Neural progenitor cell (in vitro differentiated cells): ENCODE measurements around the gene CD4. TPM values are rescaled to one million over a fixed set of nuclear protein-coding genes. Genes with fewer than 3 reads are reported as not detected.

Source experiments
- DNase-seq: peaks from one replicate; pipeline ENCODE4 v3.0.0-alpha.2; 2016; ENCODE audit warnings: low spot score
- H2AFZ ChIP-seq: fragments of 200-600 bp; sonication (generic); replicated peaks from 2 replicates; pipeline ENCODE4 v1.6.1; 2016; ENCODE audit warnings: antibody characterized with exemption
- H3F3A ChIP-seq: fragments of 200-600 bp; sonication (generic); 2 replicates; pipeline ENCODE4 v1.6.1; 2016; ENCODE audit warnings: antibody characterized with exemption, low read depth
- H3K27ac ChIP-seq: fragments of 200-600 bp; sonication (generic); 2 replicates; pipeline ENCODE4 v1.5.1; 2016; ENCODE audit warnings: mild to moderate bottlenecking
- H3K27me3 ChIP-seq: fragments of 200-600 bp; sonication (generic); 2 replicates; pipeline ENCODE4 v1.6.1; 2016; ENCODE audit warnings: mild to moderate bottlenecking, moderate library complexity
- H3K36me3 ChIP-seq: fragments of 200-600 bp; sonication (generic); 2 replicates; pipeline ENCODE4 v1.5.1; 2016
- H3K4me1 ChIP-seq: fragments of 200-600 bp; sonication (generic); 2 replicates; pipeline ENCODE4 v1.6.1; 2016; ENCODE audit warnings: mixed run types
- H3K4me2 ChIP-seq: fragments of 200-600 bp; sonication (generic); 2 replicates; pipeline ENCODE4 v1.6.1; 2016
- H3K4me3 ChIP-seq: fragments of 200-600 bp; sonication (generic); 2 replicates; pipeline ENCODE4 v1.5.1; 2016
- H3K79me2 ChIP-seq: fragments of 200-600 bp; sonication (generic); 2 replicates; pipeline ENCODE4 v1.6.1; 2016; ENCODE audit warnings: low read depth
- H3K9ac ChIP-seq: fragments of 200-600 bp; sonication (generic); 2 replicates; pipeline ENCODE4 v1.6.1; 2016
- H3K9me3 ChIP-seq: fragments of 200-600 bp; sonication (generic); 2 replicates; pipeline ENCODE4 v1.5.1; 2016; ENCODE audit warnings: low read depth
- H4K20me1 ChIP-seq: fragments of 200-600 bp; sonication (generic); 2 replicates; pipeline ENCODE4 v1.6.1; 2016; ENCODE audit warnings: low read depth
- H3K27ac Mint-ChIP-seq: 3 replicates; pipeline ENCODE4 v1.8.0; 2021; ENCODE audit warnings: mixed read lengths
- H3K27me3 Mint-ChIP-seq: 2 replicates; pipeline ENCODE4 v1.8.0; 2022; ENCODE audit warnings: low read depth, mild to moderate bottlenecking, inconsistent platforms, moderate library complexity, mixed read lengths; ENCODE audit not compliant: insufficient read depth
- H3K36me3 Mint-ChIP-seq: 3 replicates; pipeline ENCODE4 v1.8.0; 2021; ENCODE audit warnings: mixed read lengths
- H3K4me1 Mint-ChIP-seq: 3 replicates; pipeline ENCODE4 v1.8.0; 2021; ENCODE audit warnings: mixed read lengths
- H3K4me3 Mint-ChIP-seq: 3 replicates; pipeline ENCODE4 v1.8.0; 2021; ENCODE audit warnings: mild to moderate bottlenecking, moderate library complexity, mixed read lengths
- H3K9me3 Mint-ChIP-seq: 3 replicates; pipeline ENCODE4 v1.8.0; 2020; ENCODE audit warnings: mixed read lengths
- EZH2 ChIP-seq: fragments of 200-600 bp; sonication (generic); IDR thresholded peaks from 2 replicates; pipeline ENCODE4 v1.6.1; 2017; ENCODE audit warnings: antibody characterized with exemption, mild to moderate bottlenecking, moderate library complexity
- EZH2phosphoT487 ChIP-seq: fragments of 200-600 bp; sonication (generic); IDR thresholded peaks from 2 replicates; pipeline ENCODE4 v1.6.1; 2017; ENCODE audit warnings: antibody characterized with exemption
- total RNA-seq: library from RNA; depleted of rRNA; stranded (reverse); fragments of >200 nt; gene quantifications from 2 replicates; pipeline ENCODE4 v1.2.3, GENCODE V29; 2015; ENCODE audit warnings: low replicate concordance
- TF ChIP-seq, protein P1 (sequence below): fragments of 200-600 bp; sonication (generic); IDR thresholded peaks from 2 replicates; pipeline ENCODE4 v1.5.1; 2017; ENCODE audit warnings: antibody characterized with exemption, mild to moderate bottlenecking

CD4 gene
- total RNA-seq, 1 donor from 2014 or later: 2.5 TPM

DNA sequence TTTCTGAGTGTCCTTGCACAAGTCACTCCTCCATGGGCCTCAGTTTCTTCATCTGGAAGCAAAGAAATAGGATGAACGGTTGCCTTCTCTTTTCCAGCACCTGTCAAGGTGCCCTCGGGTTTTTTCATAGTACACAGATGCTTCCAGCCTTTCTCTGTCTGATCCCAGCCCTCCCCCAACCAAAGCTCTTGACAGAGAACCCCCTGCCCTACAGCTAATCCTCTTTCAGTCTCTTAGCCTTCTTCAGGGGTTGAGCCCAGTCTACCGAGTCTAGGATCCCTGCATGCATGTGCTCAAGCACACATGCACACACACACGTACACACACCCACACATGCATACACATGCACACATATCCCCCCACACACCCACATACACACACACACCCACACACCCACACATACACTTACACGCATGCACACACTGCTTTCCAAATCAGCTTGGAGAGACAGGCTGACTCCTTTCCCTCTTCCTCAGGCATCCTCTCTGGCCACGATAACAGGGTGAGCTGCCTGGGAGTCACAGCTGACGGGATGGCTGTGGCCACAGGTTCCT is 57.1 kb downstream of the CD4 start:
- no peak overlapping the region for H3K27ac Mint-ChIP-seq
- Histone ChIP-seq H3K9ac (no peak overlapping the region), H2AFZ (no peak overlapping the region), H3F3A (peaks cover 43% of the 10 kb centered on the region), H3K27me3 (no peaks in the 10 kb centered on the region), H3K36me3 (no peaks in the 10 kb centered on the region), H4K20me1 (peaks cover 25% of the 10 kb centered on the region), H3K27ac (no peak overlapping the region), H3K79me2 (peaks cover 25% of the 10 kb centered on the region), H3K4me1 (peaks cover 12% of the 10 kb centered on the region), H3K4me3 (no peak overlapping the region), H3K4me2 (no peak overlapping the region), H3K9me3 (no peaks in the 10 kb centered on the region)
- peaks cover 11% of the 10 kb centered on the region for H3K27me3 Mint-ChIP-seq
- no peak for DNase-seq
- peaks cover 48% of the 10 kb centered on the region for H3K36me3 Mint-ChIP-seq
- H3K4me1 Mint-ChIP-seq: peaks cover 40% of the 10 kb centered on the region
- no peaks in the 10 kb centered on the region for H3K9me3 Mint-ChIP-seq
- peak overlapping the region; percentile 2 for H3K4me3 Mint-ChIP-seq
- no peak for TF ChIP-seq EZH2phosphoT487
- TF ChIP-seq, protein P1, sequence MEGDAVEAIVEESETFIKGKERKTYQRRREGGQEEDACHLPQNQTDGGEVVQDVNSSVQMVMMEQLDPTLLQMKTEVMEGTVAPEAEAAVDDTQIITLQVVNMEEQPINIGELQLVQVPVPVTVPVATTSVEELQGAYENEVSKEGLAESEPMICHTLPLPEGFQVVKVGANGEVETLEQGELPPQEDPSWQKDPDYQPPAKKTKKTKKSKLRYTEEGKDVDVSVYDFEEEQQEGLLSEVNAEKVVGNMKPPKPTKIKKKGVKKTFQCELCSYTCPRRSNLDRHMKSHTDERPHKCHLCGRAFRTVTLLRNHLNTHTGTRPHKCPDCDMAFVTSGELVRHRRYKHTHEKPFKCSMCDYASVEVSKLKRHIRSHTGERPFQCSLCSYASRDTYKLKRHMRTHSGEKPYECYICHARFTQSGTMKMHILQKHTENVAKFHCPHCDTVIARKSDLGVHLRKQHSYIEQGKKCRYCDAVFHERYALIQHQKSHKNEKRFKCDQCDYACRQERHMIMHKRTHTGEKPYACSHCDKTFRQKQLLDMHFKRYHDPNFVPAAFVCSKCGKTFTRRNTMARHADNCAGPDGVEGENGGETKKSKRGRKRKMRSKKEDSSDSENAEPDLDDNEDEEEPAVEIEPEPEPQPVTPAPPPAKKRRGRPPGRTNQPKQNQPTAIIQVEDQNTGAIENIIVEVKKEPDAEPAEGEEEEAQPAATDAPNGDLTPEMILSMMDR: no peak
- TF ChIP-seq EZH2: no peak

DNA sequence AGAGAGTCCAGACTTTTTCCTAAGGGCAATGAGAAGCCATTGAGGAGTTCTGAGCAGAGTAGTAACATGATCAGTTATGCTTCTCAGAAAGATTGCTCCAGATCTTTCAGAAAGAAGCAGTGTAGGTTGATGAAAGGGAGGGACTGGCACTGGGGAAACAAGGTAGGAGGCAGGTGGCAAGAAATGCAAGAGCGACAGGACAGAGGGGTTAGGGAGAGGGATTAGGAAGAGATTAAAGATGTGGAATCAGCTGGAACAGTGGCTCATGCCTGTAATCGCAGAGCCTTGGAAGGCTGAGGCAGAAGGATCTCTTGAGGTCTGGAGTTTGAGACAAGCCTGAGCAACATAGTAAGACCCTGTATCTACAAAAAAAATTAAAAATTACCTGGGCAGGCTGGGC is 58.3 kb downstream of the CD4 start:
- no peak overlapping the region for H3K27ac Mint-ChIP-seq
- no peak overlapping the region for H3K4me3 Mint-ChIP-seq

DNA sequence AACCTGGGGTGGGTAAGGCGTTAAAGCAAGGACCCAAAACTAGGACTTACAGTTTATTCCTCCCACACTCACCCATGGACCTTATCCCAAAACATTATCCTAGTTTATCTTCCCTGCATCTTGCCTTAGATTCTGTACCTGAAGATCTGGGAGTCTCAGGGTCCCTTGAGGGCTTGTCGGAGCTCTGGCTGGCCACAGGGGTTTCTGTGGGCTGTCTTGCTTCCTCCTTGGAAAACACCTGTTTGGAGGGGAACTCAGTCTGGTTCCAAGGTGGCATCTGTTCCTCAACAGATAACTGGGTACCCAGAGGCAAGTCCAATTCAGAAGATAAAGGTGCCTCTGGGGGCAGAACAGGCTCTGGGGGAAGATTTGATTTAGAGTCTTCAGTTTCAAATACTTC is 60.1 kb downstream of the CD4 start:
- Histone ChIP-seq H3K79me2 (peaks cover 43% of the 10 kb centered on the region), H3K27me3 (no peaks in the 10 kb centered on the region), H3F3A (peaks cover 53% of the 10 kb centered on the region), H3K9ac (no peak overlapping the region), H3K4me2 (peak overlapping the region; percentile 88), H4K20me1 (peaks cover 31% of the 10 kb centered on the region), H3K27ac (no peak overlapping the region), H2AFZ (no peak overlapping the region), H3K9me3 (no peaks in the 10 kb centered on the region), H3K36me3 (no peaks in the 10 kb centered on the region), H3K4me1 (peaks cover 19% of the 10 kb centered on the region), H3K4me3 (no peak overlapping the region)
- Mint-ChIP-seq H3K36me3 (peaks cover 41% of the 10 kb centered on the region), H3K27ac (no peak overlapping the region), H3K4me1 (peaks cover 47% of the 10 kb centered on the region), H3K27me3 (peaks cover 9% of the 10 kb centered on the region), H3K9me3 (no peaks in the 10 kb centered on the region), H3K4me3 (peak overlapping the region; percentile 93)
- no peak for DNase-seq
- TF ChIP-seq EZH2phosphoT487 (no peak), EZH2 (no peak)
- TF ChIP-seq, protein P1: no peak

More for the DNA sequence above, 58.3 kb downstream of the CD4 start:
- no peak for DNase-seq
- Histone ChIP-seq H3K9me3 (no peaks in the 10 kb centered on the region), H4K20me1 (peaks cover 24% of the 10 kb centered on the region), H3F3A (peaks cover 46% of the 10 kb centered on the region), H2AFZ (no peak overlapping the region), H3K79me2 (peaks cover 25% of the 10 kb centered on the region), H3K27ac (no peak overlapping the region), H3K4me3 (no peak overlapping the region), H3K4me1 (peaks cover 12% of the 10 kb centered on the region), H3K9ac (peak overlapping the region; percentile 31), H3K4me2 (no peak overlapping the region), H3K27me3 (no peaks in the 10 kb centered on the region), H3K36me3 (no peaks in the 10 kb centered on the region)
- H3K36me3 Mint-ChIP-seq: peaks cover 46% of the 10 kb centered on the region
- peaks cover 33% of the 10 kb centered on the region for H3K4me1 Mint-ChIP-seq
- peaks cover 11% of the 10 kb centered on the region for H3K27me3 Mint-ChIP-seq
- H3K9me3 Mint-ChIP-seq: no peaks in the 10 kb centered on the region
- no peak for TF ChIP-seq EZH2
- no peak for TF ChIP-seq EZH2phosphoT487
- TF ChIP-seq, protein P1: no peak
